Activated CD8-positive, alpha-beta T cell treated with anti-CD3 and anti-CD28 coated beads for 36 hours (primary cell): ENCODE data around the gene STN1. TPM values are rescaled to one million over a fixed set of nuclear protein-coding genes. Genes with fewer than 3 reads are reported as not detected.
"Not testable (repeated sequence)": the region's sequence is repeated elsewhere in the genome, so short reads cannot be mapped to it uniquely, and the experiment has no call there.

Experiments used
- ATAC-seq: fragments of 200-7000 bp; cut with Tn5 transposase; one replicate; pipeline ENCODE4 v1.10.0; 2021; ENCODE audit warnings: mild to moderate bottlenecking, moderate library complexity
- CTCF ChIA-PET: fragments of 350-600 bp; sonication (Branson Sonifier 250); formaldehyde crosslinking; loops from one replicate; lab custom pipeline; 2021; ENCODE audit warnings: antibody characterized with exemption; lab: Charles Lee
- POLR2A ChIA-PET: fragments of 350-600 bp; sonication (Branson Sonifier 250); formaldehyde crosslinking; loops from one replicate; lab custom pipeline; 2021; ENCODE audit warnings: antibody characterized with exemption; lab: Charles Lee
- DNase-seq: peaks from one replicate; pipeline ENCODE4 v3.0.0-alpha.2; 2020
- H3K27ac Mint-ChIP-seq: one replicate; pipeline ENCODE4 v1.8.0; 2021; ENCODE audit warnings: mild to moderate bottlenecking, mixed read lengths
- H3K27me3 Mint-ChIP-seq: one replicate; pipeline ENCODE4 v1.8.0; 2021; ENCODE audit warnings: mixed read lengths
- H3K36me3 Mint-ChIP-seq: one replicate; pipeline ENCODE4 v1.8.0; 2021; ENCODE audit warnings: low read depth, mixed read lengths
- H3K4me1 Mint-ChIP-seq: one replicate; pipeline ENCODE4 v1.8.0; 2021; ENCODE audit warnings: low read depth, mixed read lengths
- H3K4me3 Mint-ChIP-seq: one replicate; pipeline ENCODE4 v1.8.0; 2021; ENCODE audit warnings: mild to moderate bottlenecking, moderate library complexity, mixed read lengths
- H3K9me3 Mint-ChIP-seq: one replicate; pipeline ENCODE4 v1.8.0; 2021; ENCODE audit warnings: mixed read lengths
- CTCF ChIP-seq: fragments of 200-600 bp; IDR thresholded peaks from one replicate; pipeline ENCODE4 v1.8.0; 2022; ENCODE audit warnings: antibody characterized with exemption, mild to moderate bottlenecking
- intact Hi-C: fragments of 100-400 bp; cut with micrococcal nuclease; formaldehyde crosslinking; loops from one replicate; pipeline ENCODE4 v1.10.0; 2022
- total RNA-seq, 2 experiments: library from RNA; stranded (reverse); gene quantifications; one replicate each; pipeline ENCODE4 v1.2.3, GENCODE V29; 2021

Gene STN1
- total RNA-seq, 2 experiments from 2014 or later: 32.1 to 32.4 TPM

- DNase-seq: peak; percentile 39
- Mint-ChIP-seq H3K27ac (no peak overlapping the region), H3K36me3 (no peaks in the 10 kb centered on the region), H3K27me3 (no peaks in the 10 kb centered on the region), H3K9me3 (no peaks in the 10 kb centered on the region), H3K4me3 (no peak overlapping the region), H3K4me1 (peaks cover 14% of the 10 kb centered on the region)
- TF ChIP-seq CTCF: no peak
- POLR2A ChIA-PET: no interaction called here
- intact Hi-C loops: no loop called here
- ATAC-seq: peak; percentile 82
- CTCF ChIA-PET: interaction anchor here (0.7 to 1.5 kb wide), 4 partner anchors 9 to 133 kb away, joined by 3 to 6 read pairs (median 3); partner anchors contain the start of gene SH3PXD2A
Observed at GRCh38 chr10:103845972-103846371, 72.0 kb downstream of the STN1 start.

DNA sequence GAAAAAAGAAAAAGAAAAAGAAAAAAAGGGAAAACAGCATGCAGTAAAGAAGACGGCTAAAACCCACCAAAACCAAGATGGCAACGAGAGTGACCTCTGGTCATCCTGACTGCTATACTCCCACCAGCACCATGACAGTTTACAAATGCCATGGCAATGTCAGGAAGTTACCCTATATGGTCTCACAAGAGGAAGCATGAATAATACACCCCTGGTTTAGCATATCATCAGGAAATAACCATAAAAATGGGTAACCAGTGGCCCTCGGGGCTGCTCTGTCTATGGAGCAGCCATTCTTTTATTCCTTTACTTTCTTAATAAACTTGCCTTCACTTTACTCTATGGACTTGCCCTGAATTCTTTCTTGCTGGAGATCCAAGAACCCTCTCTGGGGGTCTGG, 72.6 kb downstream of the STN1 start:
- H3K9me3 Mint-ChIP-seq, H3K27me3 Mint-ChIP-seq, H3K27ac Mint-ChIP-seq, H3K4me3 Mint-ChIP-seq, DNase-seq, intact Hi-C loops, POLR2A ChIA-PET, ATAC-seq, H3K36me3 Mint-ChIP-seq, CTCF ChIA-PET: not testable (repeated sequence)
- H3K4me1 Mint-ChIP-seq: peaks cover 14% of the 10 kb centered on the region

GRCh38 chr10:103843854-103844570, 74.0 kb downstream of the STN1 start:
- ChIA-PET POLR2A (interaction anchor here (1.1 kb wide), 1 partner anchor 8 kb away, joined by 4 read pairs; no protein-coding TSS in a partner anchor), CTCF (interaction anchor here (1.0 kb wide), 1 partner anchor 158 kb away, joined by 3 read pairs; no protein-coding TSS in a partner anchor)
- ATAC-seq: no peak

DNA sequence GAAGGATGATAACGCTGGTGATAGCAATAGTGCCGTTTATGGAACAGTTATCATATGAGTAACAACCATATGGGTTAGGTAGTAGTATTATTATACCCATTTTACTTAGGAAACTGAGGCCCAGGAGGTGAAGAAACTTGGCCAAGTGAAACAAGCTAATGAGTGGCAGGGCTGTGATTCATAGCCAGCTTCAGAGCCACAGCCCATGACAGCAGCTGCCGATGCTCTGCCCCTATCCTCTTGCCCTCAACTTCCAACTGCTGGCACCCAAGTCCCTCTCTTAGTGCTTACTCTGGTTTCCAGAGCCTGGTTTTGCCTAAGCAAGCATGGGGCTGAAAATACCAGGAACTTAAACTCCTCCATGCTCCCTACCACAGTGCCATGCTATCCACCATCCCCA, 74.9 kb downstream of the STN1 start:
- intact Hi-C loops: no loop called here
- Mint-ChIP-seq H3K36me3 (no peaks in the 10 kb centered on the region), H3K27ac (no peak overlapping the region), H3K4me3 (no peak overlapping the region), H3K9me3 (no peaks in the 10 kb centered on the region), H3K4me1 (peaks cover 14% of the 10 kb centered on the region), H3K27me3 (no peaks in the 10 kb centered on the region)
- TF ChIP-seq CTCF: no peak
- DNase-seq (no peak), ATAC-seq (no peak)
- CTCF ChIA-PET: interaction anchor here (1.0 to 1.4 kb wide), 3 partner anchors 9 to 131 kb away, joined by 3 to 5 read pairs (median 3); no protein-coding TSS in a partner anchor
- POLR2A ChIA-PET: interaction anchor here (1.1 kb wide), 1 partner anchor 9 kb away, joined by 4 read pairs; no protein-coding TSS in a partner anchor

More at GRCh38 chr10:103843854-103844570, 74.0 kb downstream of the STN1 start:
- Mint-ChIP-seq H3K27me3 (no peaks in the 10 kb centered on the region), H3K4me3 (no peak overlapping the region), H3K9me3 (no peaks in the 10 kb centered on the region), H3K36me3 (no peaks in the 10 kb centered on the region), H3K4me1 (peaks cover 14% of the 10 kb centered on the region), H3K27ac (no peak overlapping the region)
- no peak for TF ChIP-seq CTCF
- DNase-seq: no peak
- intact Hi-C loops: no loop called here

- no peak for ATAC-seq
- ChIA-PET POLR2A (interaction anchor here (1.1 kb wide), 1 partner anchor 9 kb away, joined by 4 read pairs; no protein-coding TSS in a partner anchor), CTCF (interaction anchor here (1.0 to 1.4 kb wide), 3 partner anchors 9 to 130 kb away, joined by 3 to 5 read pairs (median 3); no protein-coding TSS in a partner anchor)
- Mint-ChIP-seq H3K4me1 (peaks cover 14% of the 10 kb centered on the region), H3K27ac (no peak overlapping the region), H3K36me3 (no peaks in the 10 kb centered on the region), H3K27me3 (no peaks in the 10 kb centered on the region), H3K4me3 (no peak overlapping the region), H3K9me3 (no peaks in the 10 kb centered on the region)
- TF ChIP-seq CTCF: no peak
- intact Hi-C loops: no loop called here
- no peak for DNase-seq
Observed at GRCh38 chr10:103842605-103843004, 75.4 kb downstream of the STN1 start.
